Measurements from ENCODE around the gene ESRRG.

The ESRRG gene

DNA sequence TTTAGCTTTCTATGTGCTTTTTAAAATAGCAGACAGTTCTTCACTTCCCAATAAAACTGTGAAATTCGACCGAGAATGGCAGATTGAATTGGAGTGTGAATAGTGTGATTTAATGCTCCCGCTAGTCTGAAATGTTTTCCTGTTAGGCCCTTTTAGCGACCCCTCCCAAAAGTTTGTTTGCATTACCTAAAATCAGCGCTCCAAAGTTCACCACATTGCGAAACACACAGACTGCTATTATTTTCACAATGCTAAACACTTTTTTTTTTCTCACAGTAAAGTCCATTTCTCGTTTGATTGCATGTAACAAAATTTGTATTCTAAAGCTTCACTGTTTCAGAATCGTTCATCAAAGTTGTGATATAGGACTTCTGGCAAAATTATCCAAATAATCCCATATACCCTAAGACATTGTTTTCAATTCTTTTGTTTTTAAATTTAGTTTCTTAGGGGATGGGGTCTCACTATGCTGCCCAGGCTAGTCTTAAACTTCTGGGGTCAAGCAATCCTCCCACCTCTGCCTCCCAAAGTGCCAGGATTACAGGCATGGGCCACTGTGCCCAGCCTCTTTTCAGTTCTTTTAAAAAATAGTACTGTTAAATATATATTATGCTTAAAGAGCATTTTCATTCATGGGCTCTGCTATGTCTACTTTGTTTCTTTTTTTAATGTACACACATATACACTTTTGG lies 223.5 kb downstream of the ESRRG start:
- DNase-seq = no peak

- DNase-seq = no peak
Measured at GRCh38 chr1:216498277-216498676, 225.0 kb downstream of the ESRRG start.

DNA sequence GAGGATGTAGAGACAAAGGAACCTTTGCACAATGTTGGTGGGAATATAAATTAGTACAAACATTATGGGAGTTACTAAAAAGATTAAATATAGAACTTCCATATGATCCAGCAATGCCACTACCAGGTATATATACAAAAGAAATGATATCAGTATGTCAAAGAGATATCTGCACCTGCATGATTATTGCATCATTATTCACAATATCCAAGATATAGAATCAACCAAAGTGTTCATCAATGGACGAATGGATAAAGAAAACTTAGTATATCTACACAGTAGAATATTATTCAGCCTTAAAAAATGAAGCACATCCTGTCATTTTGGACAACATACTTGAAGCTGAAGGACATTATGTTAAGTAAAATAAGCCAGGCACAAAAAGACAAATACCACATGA lies 238.2 kb downstream of the ESRRG start:
- DNase-seq = no peak

- DNase-seq = no peak
Measured at GRCh38 chr1:216483672-216484401, 239.4 kb downstream of the ESRRG start.

DNA sequence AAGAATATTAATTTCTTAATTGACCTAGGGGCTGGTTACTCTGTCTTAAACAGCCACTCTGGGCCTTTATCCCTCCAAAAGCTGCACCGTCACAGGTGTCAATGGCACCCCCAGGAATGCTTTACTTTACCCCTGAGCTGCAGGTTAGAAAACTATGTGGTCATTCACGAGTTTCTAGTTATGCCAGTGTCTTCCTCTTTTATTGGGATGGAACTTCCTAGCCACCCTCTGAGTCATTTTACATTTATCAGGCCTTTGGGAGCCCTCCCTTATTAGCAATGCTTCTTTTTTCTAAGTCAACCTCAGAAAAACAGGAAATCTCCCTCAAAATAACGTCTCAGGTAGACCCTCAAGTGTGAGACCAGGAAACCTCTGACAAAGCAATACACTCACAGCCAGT lies 240.6 kb downstream of the ESRRG start:
- no peak for DNase-seq

- no peak for DNase-seq
Measured at GRCh38 chr1:216478238-216478637, 245.0 kb downstream of the ESRRG start.

DNA sequence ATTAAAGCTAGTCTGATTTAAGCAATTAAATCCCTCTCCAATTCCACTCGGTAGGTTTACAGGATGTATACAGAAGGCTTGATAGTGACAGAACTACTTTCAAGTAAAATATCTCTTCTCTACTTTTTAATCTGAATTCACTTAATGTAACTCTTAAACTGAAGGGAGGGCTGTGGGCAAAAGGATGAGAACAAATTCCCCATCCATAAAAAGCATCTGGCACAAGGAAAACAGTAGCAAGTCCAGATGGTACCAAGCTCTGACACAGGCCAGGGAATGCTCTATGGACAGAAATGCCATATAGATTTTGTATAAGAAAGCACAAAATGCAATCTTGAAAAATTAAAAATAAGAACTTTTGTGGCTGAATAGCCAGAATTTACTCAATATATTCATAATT lies 246.9 kb downstream of the ESRRG start:
- DNase-seq = no peak

DNA sequence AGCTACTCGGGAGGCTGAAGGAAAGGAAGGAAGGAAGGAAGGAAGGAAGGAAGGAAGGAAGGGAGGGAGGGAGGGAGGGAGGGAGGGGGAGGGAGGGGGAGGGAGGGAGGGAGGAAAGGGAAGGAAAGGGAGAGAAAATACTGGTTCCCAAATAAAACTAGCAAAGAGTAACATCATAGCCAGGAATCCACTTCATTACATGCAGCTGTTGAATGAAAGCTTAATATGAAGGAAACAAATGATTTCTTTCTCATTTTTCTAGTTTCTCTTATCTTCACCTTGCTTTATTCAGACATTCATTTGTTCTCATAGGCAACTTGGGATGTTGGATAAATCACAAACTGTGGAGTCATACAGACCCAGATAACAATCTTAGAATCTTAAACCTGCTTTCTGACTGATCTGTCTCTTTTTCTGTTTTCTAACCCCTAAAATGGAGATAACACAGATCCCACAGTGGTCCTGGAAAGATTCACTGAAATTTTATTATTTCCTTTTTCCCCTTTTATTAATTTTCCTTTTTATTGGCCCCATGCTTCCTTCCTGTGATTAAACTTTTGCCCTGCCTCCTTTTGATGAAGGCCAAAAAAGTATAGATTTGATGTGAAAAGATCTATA lies 247.5 kb downstream of the ESRRG start:
- no peak for DNase-seq

DNA sequence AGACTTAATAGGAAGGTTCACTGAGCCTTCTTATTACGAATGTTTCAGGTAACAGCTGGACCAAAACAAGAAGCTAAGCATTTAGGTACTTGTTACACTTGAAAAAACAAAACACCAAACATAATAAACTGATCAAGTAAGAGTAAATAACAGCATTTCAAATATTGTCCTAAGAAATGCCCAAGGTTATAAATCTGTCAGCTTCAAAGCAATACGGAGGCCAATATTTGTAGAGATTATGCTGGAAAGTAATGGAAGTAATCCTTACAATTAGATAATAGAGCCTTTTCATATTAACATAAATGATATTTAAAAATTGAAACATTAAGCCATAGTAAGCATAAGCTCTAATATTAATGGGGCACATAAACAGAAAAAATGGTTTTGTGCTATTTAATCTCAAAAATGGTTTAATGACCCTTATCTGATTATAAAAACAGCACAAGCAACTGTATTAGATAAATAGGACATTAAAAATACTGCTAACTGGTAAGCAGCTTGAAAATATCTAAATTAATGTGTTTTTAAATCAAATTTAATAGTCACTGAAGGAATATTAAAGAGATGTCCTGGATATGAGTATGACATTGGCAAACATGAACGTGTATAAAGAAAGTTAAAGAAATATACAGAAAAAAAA lies 256.9 kb downstream of the ESRRG start:
- DNase-seq = no peak

- DNase-seq = no peak
Measured at GRCh38 chr1:216464489-216464888, 258.7 kb downstream of the ESRRG start.

DNA sequence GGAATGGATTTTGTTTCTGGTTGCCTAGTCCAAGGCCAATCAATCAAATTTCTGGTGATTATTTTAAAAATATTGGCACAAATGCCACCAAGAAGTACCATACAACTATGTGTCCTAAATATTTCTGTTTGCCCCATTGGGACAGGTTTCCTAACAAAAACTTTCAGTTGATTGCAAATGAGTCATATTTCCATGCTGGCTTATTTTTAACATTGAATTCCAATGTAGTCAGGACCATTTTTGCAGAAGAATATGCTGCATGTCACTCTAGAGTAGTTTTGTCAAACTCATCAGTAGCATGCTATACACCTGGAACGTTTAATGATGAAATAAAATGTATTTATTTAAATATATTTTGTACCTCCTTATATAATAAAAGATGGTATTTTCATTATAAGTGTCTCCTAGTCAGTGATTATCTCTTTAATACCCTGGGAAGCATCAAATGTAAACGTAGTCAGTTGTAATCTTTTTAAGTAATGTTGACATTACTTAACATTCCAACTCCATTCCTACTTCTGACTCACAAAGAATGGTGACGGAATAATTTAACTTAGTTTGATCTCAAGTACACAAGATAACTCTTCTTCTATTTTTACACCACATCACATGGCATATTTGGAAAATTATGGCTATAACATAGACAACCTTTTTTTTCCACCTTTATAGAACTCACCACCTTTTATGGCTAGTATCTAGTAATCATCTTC lies 261.0 kb downstream of the ESRRG start:
- DNase-seq = no peak

DNA sequence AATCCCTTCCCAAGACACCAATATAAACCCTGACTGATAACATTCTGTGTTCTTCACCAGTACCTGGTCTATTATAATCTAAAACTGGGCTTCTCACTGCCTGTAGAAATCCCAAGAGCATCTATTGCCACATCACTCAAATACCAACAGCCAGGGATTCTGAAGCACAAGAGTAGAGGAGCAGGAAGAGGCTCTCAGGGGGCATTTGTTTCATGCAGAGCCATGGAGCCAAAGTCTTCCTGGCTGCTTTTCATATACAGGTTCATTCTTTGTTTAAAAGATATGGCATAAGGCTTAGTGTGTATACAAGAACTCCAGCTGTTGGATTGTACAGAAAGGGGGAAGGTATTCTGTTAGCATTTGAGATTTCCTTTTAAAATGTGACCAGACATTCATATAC lies 261.8 kb downstream of the ESRRG start:
- no peak for DNase-seq

DNA sequence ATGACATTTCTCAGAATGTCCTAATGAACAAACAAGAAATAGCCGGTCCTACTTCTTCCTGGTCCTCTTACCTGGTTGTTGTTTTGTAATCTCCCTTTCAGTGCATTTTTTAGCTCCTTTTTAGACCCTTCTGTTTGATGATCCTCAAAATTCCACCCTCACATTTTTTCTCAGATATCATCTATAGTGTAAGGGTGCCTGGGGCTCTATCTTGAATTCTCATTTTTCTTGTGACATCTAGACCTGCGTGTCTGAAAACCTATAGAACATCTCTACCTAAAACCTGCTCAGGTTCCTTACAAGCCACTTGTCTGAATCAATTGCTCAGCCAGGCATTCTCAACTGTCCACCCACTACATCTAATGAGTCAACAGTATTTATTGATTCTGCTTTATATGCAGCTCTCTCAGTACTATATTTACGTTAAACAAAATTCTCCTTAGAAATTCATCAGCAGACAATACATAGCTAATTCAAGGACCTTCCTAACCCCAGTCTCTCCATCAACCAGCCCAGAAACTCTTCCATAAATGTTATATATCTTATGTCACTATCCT lies 263.5 kb downstream of the ESRRG start:
- DNase-seq = no peak

GRCh38 chr1:216458812-216459211 lies 264.4 kb downstream of the ESRRG start:
- DNase-seq = no peak

- no peak for DNase-seq
Measured at GRCh38 chr1:216457356-216457755, 265.9 kb downstream of the ESRRG start.

- no peak for DNase-seq
Measured at GRCh38 chr1:216456682-216457081, 266.5 kb downstream of the ESRRG start.

- no peak for DNase-seq
Measured at GRCh38 chr1:216453777-216454176, 269.5 kb downstream of the ESRRG start.
